Skeletal muscle cell (primary cell): ENCODE results near the gene CACNA2D3.

ENCODE experiments used
- DNase-seq: peaks from one replicate; pipeline ENCODE4 v3.0.0-alpha.2; 2010; ENCODE audit warnings: low read depth
- H3K4me3 ChIP-seq: 2 replicates; pipeline ENCODE4 v1.5.1; 2011; ENCODE audit warnings: low read depth, mild to moderate bottlenecking, control low read depth, low read length, moderate library complexity

Gene CACNA2D3

DNA sequence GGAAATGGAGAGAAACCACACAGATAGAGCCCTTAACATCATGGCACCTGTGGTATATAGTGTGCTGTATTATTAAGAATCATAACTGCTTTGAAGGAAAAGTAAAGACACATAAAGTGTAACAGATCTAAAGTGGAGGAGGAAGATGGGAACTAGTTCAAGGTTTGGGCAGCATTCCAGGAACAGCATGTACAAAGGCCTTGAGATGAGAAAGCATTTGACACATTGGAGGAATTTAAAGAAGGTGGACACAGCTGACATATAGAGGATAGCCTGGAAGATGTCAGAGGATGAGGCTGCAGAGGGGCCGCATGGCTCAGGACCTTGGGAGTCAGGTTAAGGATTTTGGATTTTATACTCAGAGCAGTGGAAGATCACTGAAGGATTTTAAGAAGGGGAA is 766.5 kb downstream of the CACNA2D3 start:
- H3K4me3 ChIP-seq, result no peak overlapping the region
- peak; percentile 85 for DNase-seq

DNA sequence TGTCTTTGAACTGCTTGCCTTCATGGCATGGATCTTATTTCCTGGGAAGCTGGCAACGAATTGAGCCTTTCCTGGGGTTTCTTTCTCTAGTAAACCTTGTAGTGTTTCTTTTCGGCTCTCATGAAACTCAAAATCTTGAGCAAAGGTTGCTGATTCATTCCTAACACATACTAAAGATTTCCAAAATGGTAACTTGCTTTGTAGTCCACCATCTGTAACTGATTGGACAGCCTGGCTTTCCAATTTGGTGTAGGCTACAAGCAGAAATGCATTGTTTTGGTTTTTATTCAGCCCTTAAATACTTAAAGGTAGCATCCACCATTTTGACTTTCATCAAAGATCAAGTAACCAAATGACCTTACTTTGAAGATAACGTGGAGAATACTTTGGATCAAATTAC is 767.4 kb downstream of the CACNA2D3 start:
- H3K4me3 ChIP-seq, result no peak overlapping the region
- DNase-seq, result no peak

GRCh38 chr3:54891540-54891897 is 769.2 kb downstream of the CACNA2D3 start:
- peak; percentile 96 for DNase-seq

DNA sequence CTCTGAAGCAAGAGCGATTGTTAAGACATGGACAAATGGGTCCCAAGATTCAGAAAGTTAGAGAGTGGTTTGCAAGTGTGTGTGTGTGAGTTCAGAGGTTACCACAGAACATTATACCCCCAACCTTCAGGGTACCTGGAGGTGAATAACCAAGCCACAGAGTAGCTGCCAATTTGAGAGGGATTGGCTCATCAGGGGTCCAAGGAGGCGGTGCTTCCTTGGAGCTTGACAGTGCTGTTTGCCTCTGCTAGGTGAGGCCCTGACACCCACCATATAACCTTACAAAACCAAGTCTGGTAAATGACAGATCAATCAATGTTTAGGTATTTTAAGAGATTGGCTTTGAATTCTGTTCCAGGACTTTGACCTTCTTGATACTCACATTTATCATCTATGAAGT is 769.8 kb downstream of the CACNA2D3 start:
- DNase-seq, result no peak
- H3K4me3 ChIP-seq, result no peak overlapping the region

More at GRCh38 chr3:54891540-54891897, 769.2 kb downstream of the CACNA2D3 start:
- H3K4me3 ChIP-seq, result no peak overlapping the region

GRCh38 chr3:54895613-54896012 is 773.3 kb downstream of the CACNA2D3 start:
- H3K4me3 ChIP-seq, result no peak overlapping the region
- no peak for DNase-seq

GRCh38 chr3:54897028-54897711 is 774.8 kb downstream of the CACNA2D3 start:
- DNase-seq, result peak; percentile 81
- H3K4me3 ChIP-seq, result no peak overlapping the region

GRCh38 chr3:54899273-54899672 is 776.9 kb downstream of the CACNA2D3 start:
- DNase-seq, result no peak
- H3K4me3 ChIP-seq, result no peak overlapping the region

GRCh38 chr3:54900838-54901591 is 778.7 kb downstream of the CACNA2D3 start:
- no peak for DNase-seq
- no peak overlapping the region for H3K4me3 ChIP-seq

GRCh38 chr3:54901906-54902685 is 779.7 kb downstream of the CACNA2D3 start:
- no peak for DNase-seq
- H3K4me3 ChIP-seq, result no peak overlapping the region

GRCh38 chr3:54905261-54905888 is 783.0 kb downstream of the CACNA2D3 start:
- no peak overlapping the region for H3K4me3 ChIP-seq
- DNase-seq, result no peak

- DNase-seq, result no peak
- no peak overlapping the region for H3K4me3 ChIP-seq
Observed at GRCh38 chr3:54905920-54906319, 783.6 kb downstream of the CACNA2D3 start.

DNA sequence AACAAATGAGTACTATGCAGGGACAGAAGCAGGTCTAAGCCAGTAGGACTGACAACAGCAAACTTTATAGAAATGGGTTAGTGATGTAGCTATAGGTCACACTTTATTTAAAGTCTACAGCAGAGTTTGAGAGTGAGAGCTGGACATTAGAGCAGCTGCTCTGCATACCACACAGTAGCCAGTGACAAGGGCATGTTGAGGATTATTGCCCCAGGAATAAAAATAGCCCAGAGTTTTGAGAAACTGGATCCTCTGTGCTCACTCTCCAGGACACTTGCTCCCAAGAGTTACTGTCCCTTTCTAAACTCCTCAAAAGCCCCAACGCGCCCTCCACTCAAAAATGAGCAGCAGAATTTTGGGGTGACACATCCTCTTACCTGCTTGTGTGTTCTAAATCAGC is 784.4 kb downstream of the CACNA2D3 start:
- no peak overlapping the region for H3K4me3 ChIP-seq
- no peak for DNase-seq

DNA sequence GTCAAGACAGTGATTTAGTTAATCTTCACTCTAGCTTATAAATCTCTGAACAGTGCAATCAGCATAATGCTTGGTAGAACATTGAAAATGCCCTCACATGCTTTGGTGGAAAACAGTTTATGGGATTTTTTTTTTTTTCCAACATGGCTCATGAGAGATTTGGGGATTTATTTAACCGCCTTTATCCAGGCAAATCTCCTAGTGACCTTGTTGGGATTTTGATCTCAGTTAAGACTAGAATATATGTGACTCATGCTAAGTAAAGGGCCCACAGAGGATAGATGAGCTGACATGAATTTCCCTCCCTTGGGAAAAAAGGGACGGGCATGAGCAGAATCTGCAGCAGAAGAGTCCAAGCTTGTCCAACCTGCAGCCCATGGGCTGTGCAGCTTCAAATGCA is 786.8 kb downstream of the CACNA2D3 start:
- no peak for DNase-seq
- H3K4me3 ChIP-seq, result no peak overlapping the region

DNA sequence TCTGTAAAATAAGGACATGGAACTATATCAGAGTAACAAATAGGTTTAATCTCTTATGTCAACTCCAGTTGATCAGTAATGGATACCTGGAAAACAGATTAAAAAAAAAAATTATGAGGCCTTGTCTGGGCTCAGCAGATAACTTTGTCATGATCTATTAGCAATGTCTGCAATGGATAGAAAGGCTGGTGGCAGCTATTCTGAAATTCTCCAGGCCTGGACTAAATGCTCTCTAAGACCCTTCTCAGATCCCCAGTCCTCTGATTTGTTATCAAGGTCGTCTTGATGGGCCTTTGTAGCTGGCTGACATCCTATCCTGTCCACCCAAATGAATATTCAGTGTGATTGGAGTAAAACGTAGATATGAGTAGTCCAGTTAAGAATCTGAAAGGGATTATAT is 791.8 kb downstream of the CACNA2D3 start:
- DNase-seq, result no peak

GRCh38 chr3:54915181-54915580 is 792.8 kb downstream of the CACNA2D3 start:
- no peak overlapping the region for H3K4me3 ChIP-seq
- no peak for DNase-seq

More for the DNA sequence above, 791.8 kb downstream of the CACNA2D3 start:
- H3K4me3 ChIP-seq, result no peak overlapping the region

DNA sequence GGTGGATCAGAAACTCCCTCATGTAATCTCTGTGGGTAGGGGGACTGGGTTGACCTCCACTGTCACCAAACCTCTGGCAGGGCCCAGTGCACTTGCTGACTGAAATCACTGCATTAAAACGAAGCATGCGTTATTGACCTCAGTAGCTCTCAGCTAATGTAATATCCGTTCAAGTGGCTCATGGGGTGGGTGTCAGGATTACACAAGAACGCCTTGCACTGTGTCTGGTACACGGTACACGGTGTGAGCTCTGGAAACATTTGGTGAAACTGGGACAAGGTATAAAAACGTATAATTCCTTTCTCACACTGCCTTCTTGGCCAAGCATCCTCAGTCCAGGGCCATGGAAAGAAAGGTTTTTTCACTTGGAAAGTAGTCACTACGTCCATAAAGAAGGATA is 793.6 kb downstream of the CACNA2D3 start:
- no peak overlapping the region for H3K4me3 ChIP-seq
- DNase-seq, result no peak

GRCh38 chr3:54916732-54917131 is 794.4 kb downstream of the CACNA2D3 start:
- no peak for DNase-seq
- no peak overlapping the region for H3K4me3 ChIP-seq

GRCh38 chr3:54917174-54917573 is 794.8 kb downstream of the CACNA2D3 start:
- no peak for DNase-seq
- no peak overlapping the region for H3K4me3 ChIP-seq

DNA sequence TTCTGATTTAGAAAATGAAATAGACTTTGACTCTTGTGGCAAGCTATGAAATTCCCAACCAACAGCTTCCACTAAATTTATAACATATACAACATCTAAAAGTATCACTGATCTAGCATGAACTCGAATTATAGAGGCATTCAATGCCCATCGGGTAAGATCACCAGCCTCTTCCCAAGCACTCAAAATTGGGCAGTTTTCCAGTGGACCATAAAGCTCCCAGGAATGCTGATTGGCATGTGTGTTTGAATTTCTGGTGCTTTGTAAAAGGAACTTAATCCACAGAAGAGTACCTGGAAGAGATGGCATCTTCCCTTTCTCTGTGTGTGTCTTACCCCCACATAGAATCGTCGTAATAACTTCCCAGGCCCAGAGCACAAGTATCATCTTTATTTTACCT is 795.5 kb downstream of the CACNA2D3 start:
- no peak for DNase-seq
- no peak overlapping the region for H3K4me3 ChIP-seq

DNA sequence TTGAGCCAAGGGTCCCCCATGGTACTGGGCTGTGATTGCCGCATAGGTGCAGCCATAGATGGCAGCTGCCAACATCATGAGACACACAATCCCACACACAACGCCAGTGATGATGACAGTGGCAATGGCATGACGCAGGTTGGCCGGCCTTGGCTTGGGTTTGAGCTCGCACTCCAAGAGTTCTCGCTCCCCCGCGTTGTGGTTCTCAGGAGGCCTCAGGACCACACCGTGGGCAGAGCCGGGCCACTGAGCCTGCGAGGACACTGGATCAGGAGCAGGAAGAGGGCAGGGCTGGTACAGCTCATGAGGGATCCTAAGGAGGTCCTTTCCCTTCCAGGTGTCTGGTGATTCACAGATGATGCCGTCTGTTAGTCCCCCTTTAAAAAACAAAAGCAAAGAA is 796.2 kb downstream of the CACNA2D3 start:
- H3K4me3 ChIP-seq, result no peak overlapping the region
- no peak for DNase-seq
